ENCODE measurements around the gene AK9. TPM values are rescaled to one million over a fixed set of nuclear protein-coding genes. Genes with fewer than 3 reads are reported as not detected.

The AK9 gene
- total and polyA plus RNA-seq, 2 of the 4 experiments (the other 2 are of a cell fraction) = 1.7 to 1.8 TPM

- no CpG with 5 or more reads among the region's 2 CpGs for WGBS, 2 experiments (ENCODE audit: extremely low coverage in 2 of 2, insufficient read length in 1 of 2)
- H3K14ac ChIP-seq (replicated peaks; ENCODE audit: low read depth, low read length) = no peak overlapping the region
- H4K20me1 ChIP-seq (ENCODE audit: insufficient read depth, low read length) = no peaks in the 10 kb centered on the region
- ChIA-PET POLR2A (ENCODE audit: unreplicated experiment) (no interaction called here), CTCF (no interaction called here)
- H2BK120ac ChIP-seq (ENCODE audit: low read depth, low read length) = no peak overlapping the region
- no peak overlapping the region for H3K23ac ChIP-seq (ENCODE audit: low read depth, low read length)
- no peak overlapping the region for H3K27ac ChIP-seq (ENCODE audit: insufficient read depth, low read length)
- H4K8ac ChIP-seq (ENCODE audit: low read depth in 2 of 2, low read length in 2 of 2) = no peak overlapping the region
- no peak overlapping the region for H3K18ac ChIP-seq (ENCODE audit: low read depth, low read length)
- no peak overlapping the region for H4K91ac ChIP-seq (ENCODE audit: insufficient read depth, low read depth, low read length)
- in situ Hi-C loops (cut with MboI; ENCODE audit: low sequenced_read_pairs) = no loop called here
- no peaks in the 10 kb centered on the region for H3K9me3 ChIP-seq (ENCODE audit: control insufficient read depth, insufficient read depth, low read length)
- no peaks in the 10 kb centered on the region for H3K4me1 ChIP-seq (ENCODE audit: control insufficient read depth, insufficient read depth, low read length)
- no peak overlapping the region for H2AK9ac ChIP-seq (replicated peaks; ENCODE audit: low read depth, low read length, poor library complexity)
- dilution Hi-C loops (cut with HindIII; ENCODE audit: low sequenced_read_pairs, unreplicated experiment) = no loop called here
- H3K56ac ChIP-seq (ENCODE audit: extremely low read depth, insufficient read depth, low read length) = no peak overlapping the region
- H2BK5ac ChIP-seq (ENCODE audit: low read depth, low read length, poor library complexity, severe bottlenecking) = no peak overlapping the region
- H4K5ac ChIP-seq (ENCODE audit: low read depth, low read length) = no peak overlapping the region
- no peak overlapping the region for H2AK5ac ChIP-seq (ENCODE audit: low read depth, low read length)
- H3K27me3 ChIP-seq (ENCODE audit: control insufficient read depth, insufficient read depth, low read length) = peaks cover 17% of the 10 kb centered on the region
- no peak overlapping the region for H2AFZ ChIP-seq (replicated peaks; ENCODE audit: low read length, poor library complexity)
- H3K4me3 ChIP-seq (ENCODE audit: insufficient read depth, low read depth, low read length) = no peak overlapping the region
- ATAC-seq (ENCODE audit: low read depth) (no peak), DNase-seq (no peak)
- no peaks in the 10 kb centered on the region for H3K9me1 ChIP-seq (ENCODE audit: insufficient read depth, low read length)
- H3K36me3 ChIP-seq (ENCODE audit: control insufficient read depth, insufficient read depth, low read length) = no peaks in the 10 kb centered on the region
- H2BK20ac ChIP-seq (ENCODE audit: low read depth, low read length) = no peak overlapping the region
- H3K4me2 ChIP-seq (ENCODE audit: low read depth, low read length) = no peak overlapping the region
- no peak overlapping the region for H3K9ac ChIP-seq (ENCODE audit: low read depth, low read length)
- no TSS peak for BruUV-seq (replicated peaks)
- no peaks in the 10 kb centered on the region for H3K79me1 ChIP-seq (ENCODE audit: low read depth in 1 of 2, low read length in 2 of 2)
- no peak overlapping the region for H3K4ac ChIP-seq (ENCODE audit: low read depth, low read length)
- no peak overlapping the region for H2BK15ac ChIP-seq (ENCODE audit: low read depth, low read length)
- TF ChIP-seq CHD1 (IDR thresholded peaks at IDR 0.05; ENCODE audit: low read depth, low read length) (no peak), MAFK (IDR thresholded peaks at IDR 0.05; ENCODE audit: low read depth, low read length) (no peak), SMC3 (IDR thresholded peaks at IDR 0.05; ENCODE audit: low read depth, low read length) (no peak), MXI1 (IDR thresholded peaks at IDR 0.05; ENCODE audit: borderline replicate concordance, low read depth, low read length) (no peak), BHLHE40 (IDR thresholded peaks at IDR 0.05; ENCODE audit: low read depth, low read length) (no peak), MAZ (IDR thresholded peaks at IDR 0.05; ENCODE audit: borderline replicate concordance, low read depth, low read length) (no peak)
- intact Hi-C loops (cut with micrococcal nuclease) = no loop called here
Measured at GRCh38 chr6:109498936-109499335, 192.1 kb downstream of the AK9 start.
